HG02678 (cell line): Measurements from ENCODE around the gene UBE2E2.

ENCODE experiments used
- ATAC-seq: cut with Tn5 transposase; IDR thresholded peaks from one replicate; pipeline ENCODE4 v1.9.1; 2021; ENCODE audit warnings: mild to moderate bottlenecking, moderate library complexity; ENCODE audit not compliant: unreplicated experiment

Gene UBE2E2

GRCh38 chr3:23430781-23431398 is 227.8 kb downstream of the UBE2E2 start:
- ATAC-seq, result no peak

- ATAC-seq, result no peak
Observed at GRCh38 chr3:23431764-23432163, 228.6 kb downstream of the UBE2E2 start.

DNA sequence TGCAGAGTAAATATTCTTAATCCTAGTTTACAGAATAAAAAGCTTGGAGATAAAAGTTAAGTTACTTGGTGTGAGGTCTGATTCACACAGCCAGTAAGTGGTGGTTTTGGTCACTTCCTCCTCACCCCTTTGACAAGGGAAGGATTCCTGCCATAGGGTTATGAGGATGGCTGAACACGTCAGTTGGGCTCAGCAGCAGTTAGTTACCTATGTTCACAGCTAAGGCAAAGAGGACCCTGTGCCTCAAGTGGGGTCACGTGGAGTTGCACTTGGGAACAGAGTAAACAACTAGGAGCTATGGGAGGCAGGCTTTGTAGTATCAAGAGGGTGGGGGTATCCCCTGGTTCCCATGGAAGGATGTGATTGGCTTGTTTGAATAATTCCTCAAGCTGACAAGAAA is 232.2 kb downstream of the UBE2E2 start:
- ATAC-seq, result no peak

- no peak for ATAC-seq
Observed at GRCh38 chr3:23435904-23436303, 232.8 kb downstream of the UBE2E2 start.

DNA sequence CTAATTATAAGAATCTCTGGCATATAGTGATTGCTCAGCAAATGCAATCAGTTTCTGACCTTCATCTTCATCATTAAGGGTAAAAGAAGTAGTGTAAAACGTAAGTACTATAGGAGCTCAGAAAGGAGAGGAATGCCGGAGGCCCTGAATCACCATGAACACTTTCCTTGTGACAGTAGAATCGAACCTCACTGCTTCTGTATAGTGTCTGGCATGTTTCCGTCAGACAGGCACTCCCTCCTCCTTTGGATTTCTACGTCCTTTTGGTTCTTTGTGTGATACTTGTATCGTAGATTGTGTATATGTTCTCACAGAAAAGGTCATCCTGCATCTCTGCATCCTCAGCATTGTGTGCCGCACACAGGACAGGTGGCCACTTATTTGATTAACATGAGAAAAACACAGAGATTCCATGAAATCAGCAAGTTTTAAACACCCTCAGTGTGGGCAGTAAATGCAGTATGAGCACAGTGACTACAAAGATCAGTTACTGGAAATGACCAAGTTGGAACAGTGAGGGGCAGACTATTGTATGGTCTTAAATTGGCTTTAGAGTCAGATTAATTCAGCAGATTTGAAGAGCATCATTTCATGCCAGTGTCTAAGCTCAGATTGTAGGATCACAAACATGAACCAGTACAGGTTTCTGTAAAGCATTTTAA is 234.5 kb downstream of the UBE2E2 start:
- ATAC-seq, result no peak

GRCh38 chr3:23438657-23439056 is 235.5 kb downstream of the UBE2E2 start:
- ATAC-seq, result peak; percentile 41

DNA sequence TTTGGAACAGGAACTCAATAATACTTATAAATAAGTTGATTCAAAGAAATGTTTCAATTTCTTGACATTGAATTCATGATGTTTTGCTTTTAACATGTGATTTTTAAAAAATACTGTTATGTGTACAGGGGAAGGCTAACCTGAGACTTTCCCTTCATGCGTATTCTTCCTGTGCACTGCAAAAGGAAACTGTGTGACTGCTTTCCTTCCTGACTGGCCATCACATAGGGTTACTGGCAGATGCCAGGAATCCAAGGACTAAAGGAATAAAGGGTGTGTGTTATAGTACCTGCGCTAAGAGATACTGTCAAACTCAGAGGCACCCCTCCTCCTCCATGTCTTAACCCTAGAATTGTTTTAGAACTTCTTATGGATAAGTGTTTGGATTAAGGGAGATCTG is 236.0 kb downstream of the UBE2E2 start:
- no peak for ATAC-seq

DNA sequence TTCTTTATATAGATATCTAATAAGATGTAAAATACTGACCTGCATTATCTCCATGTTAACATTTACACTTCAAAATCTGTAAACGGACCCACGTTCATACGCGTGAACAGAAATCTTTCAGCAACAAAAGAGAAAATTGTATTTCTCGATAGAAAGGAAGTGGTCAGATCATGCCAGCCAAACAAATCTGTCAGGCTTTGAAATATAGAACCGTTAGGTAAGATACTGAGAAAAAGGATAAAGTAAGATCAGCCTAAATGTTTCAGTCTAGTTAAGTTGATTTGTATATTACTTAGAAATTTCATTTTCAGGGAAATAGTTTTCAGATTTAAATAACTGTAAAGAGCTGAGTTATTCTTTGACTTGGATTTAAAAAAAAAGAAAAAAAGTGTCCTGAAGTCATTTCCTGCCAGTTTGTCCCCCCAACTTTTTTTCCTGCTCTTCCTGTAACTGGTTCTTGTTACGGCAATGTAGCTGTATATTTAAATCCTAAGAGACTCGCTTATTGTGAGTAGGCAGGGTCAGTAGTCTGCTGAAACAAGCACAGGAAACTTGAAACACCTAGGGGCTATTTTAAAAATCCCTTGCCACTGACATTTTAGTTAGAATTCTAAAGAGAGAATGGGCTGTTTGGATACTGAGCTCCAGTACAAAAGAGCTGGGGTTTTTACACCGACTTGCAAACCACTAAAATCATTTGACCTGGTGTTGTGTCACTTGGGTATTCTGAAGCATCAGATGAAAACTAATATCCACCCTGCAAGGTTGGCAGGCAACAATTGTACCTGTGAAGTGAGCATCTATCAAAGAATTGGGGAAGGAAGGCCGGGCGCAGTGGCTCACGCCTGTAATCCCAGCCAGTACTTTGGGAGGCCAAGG is 237.5 kb downstream of the UBE2E2 start:
- ATAC-seq, result no peak

- ATAC-seq, result peak; percentile 46
Observed at GRCh38 chr3:23442598-23443383, 239.7 kb downstream of the UBE2E2 start.

- ATAC-seq, result no peak
Observed at GRCh38 chr3:23444386-23444785, 241.3 kb downstream of the UBE2E2 start.

GRCh38 chr3:23446301-23446700 is 243.2 kb downstream of the UBE2E2 start:
- ATAC-seq, result no peak

DNA sequence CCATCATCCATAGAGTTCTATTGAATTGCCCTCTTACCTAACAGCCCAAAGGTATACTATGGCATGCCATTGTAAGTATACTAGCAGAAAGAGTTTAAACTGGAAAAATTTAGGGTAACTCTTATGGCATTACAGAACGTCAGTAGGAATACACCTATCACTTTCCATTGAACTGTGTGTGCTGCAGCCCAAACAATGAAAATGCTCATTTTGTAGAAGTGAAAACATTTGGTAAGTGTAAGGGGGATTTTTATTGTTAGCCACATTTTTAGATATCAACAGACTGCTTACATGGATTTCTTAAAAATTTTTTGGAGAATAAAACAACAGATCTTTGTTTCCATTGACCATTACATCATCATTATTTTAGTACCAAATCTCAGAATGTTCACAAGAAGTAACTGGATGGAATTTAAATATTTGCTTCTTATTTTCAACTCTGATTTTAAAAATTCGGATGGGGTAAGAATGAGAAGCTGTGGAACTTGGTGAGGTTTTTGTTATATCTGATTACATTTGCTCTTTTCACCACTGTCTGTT is 245.9 kb downstream of the UBE2E2 start:
- no peak for ATAC-seq

- ATAC-seq, result no peak
Observed at GRCh38 chr3:23450051-23450450, 246.9 kb downstream of the UBE2E2 start.

- no peak for ATAC-seq
Observed at GRCh38 chr3:23450806-23451205, 247.7 kb downstream of the UBE2E2 start.

DNA sequence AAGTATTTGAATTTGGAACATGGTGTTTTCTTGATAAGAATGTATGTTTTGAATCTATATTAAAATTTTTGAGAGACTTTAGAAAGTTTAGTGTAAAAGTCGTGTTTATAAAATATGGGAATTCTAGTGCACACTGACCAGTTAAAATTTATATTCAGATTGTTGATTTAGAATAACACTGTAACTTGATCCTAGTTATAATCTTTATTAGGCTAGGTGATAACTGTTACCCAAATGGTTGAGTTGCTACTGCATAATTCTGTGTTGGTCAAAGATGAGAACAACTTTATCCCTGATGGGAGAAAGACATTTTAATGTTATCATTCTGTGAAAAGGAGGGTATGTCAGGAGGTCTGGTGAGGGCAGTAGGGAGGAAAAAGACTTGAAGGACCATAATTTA is 249.3 kb downstream of the UBE2E2 start:
- ATAC-seq, result no peak

- no peak for ATAC-seq
Observed at GRCh38 chr3:23455084-23455483, 252.0 kb downstream of the UBE2E2 start.

- no peak for ATAC-seq
Observed at GRCh38 chr3:23455775-23456174, 252.6 kb downstream of the UBE2E2 start.

DNA sequence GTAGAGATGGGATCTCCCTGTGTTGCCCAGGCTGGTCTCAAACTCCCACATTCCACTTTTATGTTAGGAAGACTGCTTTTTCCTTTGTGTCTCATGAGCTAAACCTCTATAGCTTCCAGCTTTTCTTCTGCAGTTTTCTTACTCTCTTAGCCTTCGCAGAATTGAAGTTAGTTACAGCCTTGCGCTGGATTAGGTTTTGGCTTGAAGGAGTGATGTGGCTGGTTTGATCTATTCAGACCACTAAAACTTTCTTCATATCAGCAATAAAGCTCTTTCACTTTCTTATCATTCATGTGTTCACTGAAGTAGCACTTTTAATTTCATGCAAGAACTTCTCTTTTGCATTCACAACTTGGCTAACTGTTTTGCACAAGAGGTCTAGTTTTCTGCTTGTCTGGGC is 254.6 kb downstream of the UBE2E2 start:
- ATAC-seq, result no peak

- no peak for ATAC-seq
Observed at GRCh38 chr3:23459465-23459864, 256.3 kb downstream of the UBE2E2 start.

- ATAC-seq, result no peak
Observed at GRCh38 chr3:23459889-23460546, 256.9 kb downstream of the UBE2E2 start.
